OCI-LY1 (cell line): ENCODE measurements around the gene WDHD1.

Source experiments
- H2AFZ ChIP-seq: fragments of 200-600 bp; sonication (generic), shearing (Covaris generic); 2 replicates; pipeline ENCODE4 v1.6.0; 2014; ENCODE audit warnings: antibody characterized with exemption, mild to moderate bottlenecking, low read length
- H3F3A ChIP-seq: fragments of 200-600 bp; sonication (generic), shearing (Covaris generic); 2 replicates; pipeline ENCODE4 v1.6.0; 2014; ENCODE audit warnings: mild to moderate bottlenecking, antibody characterized with exemption, low read length, moderate library complexity; ENCODE audit not compliant: insufficient read depth
- H3K27ac ChIP-seq: fragments of 200-600 bp; sonication (generic); 2 replicates; pipeline ENCODE4 v1.5.1; 2014; ENCODE audit warnings: low read length, mixed run types, mild to moderate bottlenecking, low read depth; ENCODE audit not compliant: poor library complexity, severe bottlenecking
- H3K27me3 ChIP-seq: fragments of 200-600 bp; sonication (generic); 2 replicates; pipeline ENCODE4 v1.6.0; 2014; ENCODE audit warnings: antibody characterized with exemption, mild to moderate bottlenecking, low read length, moderate library complexity; ENCODE audit not compliant: insufficient read depth
- H3K36me3 ChIP-seq: fragments of 200-600 bp; sonication (generic); 2 replicates; pipeline ENCODE4 v1.6.1; 2014; ENCODE audit warnings: mild to moderate bottlenecking, antibody characterized with exemption, low read length, moderate library complexity, mixed read lengths; ENCODE audit not compliant: insufficient read depth
- H3K4me1 ChIP-seq: fragments of 200-600 bp; sonication (generic); 2 replicates; pipeline ENCODE4 v1.5.1; 2014; ENCODE audit warnings: mild to moderate bottlenecking, low read length, moderate library complexity; ENCODE audit not compliant: insufficient read depth, severe bottlenecking
- H3K4me2 ChIP-seq: fragments of 200-600 bp; sonication (generic), shearing (Covaris generic); 2 replicates; pipeline ENCODE4 v1.6.1; 2014; ENCODE audit warnings: low read length
- H3K4me3 ChIP-seq: fragments of 200-600 bp; sonication (generic); 2 replicates; pipeline ENCODE4 v1.5.1; 2014; ENCODE audit warnings: low read length, low read depth, mild to moderate bottlenecking, mixed read lengths; ENCODE audit not compliant: poor library complexity, severe bottlenecking
- H3K79me2 ChIP-seq: fragments of 200-600 bp; shearing (Covaris generic); 2 replicates; pipeline ENCODE4 v1.6.1; 2016; ENCODE audit warnings: mixed run types, low read length, mixed read lengths; ENCODE audit not compliant: insufficient read depth
- H3K9ac ChIP-seq: fragments of 200-600 bp; sonication (generic), shearing (Covaris generic); 2 replicates; pipeline ENCODE4 v1.6.1; 2014; ENCODE audit warnings: mild to moderate bottlenecking, low read length, mixed read lengths
- H3K9me2 ChIP-seq: fragments of 200-600 bp; sonication (generic), shearing (Covaris generic); 2 replicates; pipeline ENCODE4 v1.6.1; 2014; ENCODE audit warnings: low read depth, mild to moderate bottlenecking, low read length, mixed read lengths
- H3K9me3 ChIP-seq: fragments of 200-600 bp; shearing (Covaris generic); 2 replicates; pipeline ENCODE4 v1.6.1; 2014; ENCODE audit warnings: low read length, mixed read lengths
- H4K20me1 ChIP-seq: fragments of 200-600 bp; sonication (generic), shearing (Covaris generic); 2 replicates; pipeline ENCODE4 v1.6.0; 2016; ENCODE audit warnings: mild to moderate bottlenecking, low read length; ENCODE audit not compliant: insufficient read depth
- CTCF ChIP-seq: fragments of 200-600 bp; sonication (generic), shearing (Covaris generic); IDR thresholded peaks from 2 replicates; pipeline ENCODE4 v1.5.1; 2017; ENCODE audit warnings: mild to moderate bottlenecking, antibody characterized with exemption, low read length, moderate library complexity, mixed read lengths
- EZH2 ChIP-seq: fragments of 200-600 bp; sonication (generic), shearing (Covaris generic); IDR thresholded peaks from 2 replicates; pipeline ENCODE4 v1.8.0; 2017; ENCODE audit warnings: borderline replicate concordance, mixed run types, mild to moderate bottlenecking, antibody characterized with exemption, low read length, moderate library complexity, mixed read lengths

Gene WDHD1

GRCh38 chr14:54891471-54892245, 135.2 kb downstream of the WDHD1 start:
- TF ChIP-seq EZH2 (no peak), CTCF (no peak)
- Histone ChIP-seq H3K4me2 (no peak overlapping the region), H3K79me2 (no peaks in the 10 kb centered on the region), H2AFZ (no peak overlapping the region), H3K9me2 (no peaks in the 10 kb centered on the region), H3K4me3 (no peak overlapping the region), H3K4me1 (peaks cover 32% of the 10 kb centered on the region), H3K9ac (no peak overlapping the region), H3K27ac (no peak overlapping the region), H3F3A (no peaks in the 10 kb centered on the region), H3K36me3 (no peaks in the 10 kb centered on the region), H4K20me1 (no peaks in the 10 kb centered on the region), H3K9me3 (no peaks in the 10 kb centered on the region), H3K27me3 (no peaks in the 10 kb centered on the region)

GRCh38 chr14:54890788-54891187, 136.1 kb downstream of the WDHD1 start:
- Histone ChIP-seq H3K4me1 (peaks cover 40% of the 10 kb centered on the region), H2AFZ (no peak overlapping the region), H3K9ac (no peak overlapping the region), H3K4me3 (no peak overlapping the region), H3K27ac (no peak overlapping the region), H4K20me1 (no peaks in the 10 kb centered on the region), H3K9me2 (no peaks in the 10 kb centered on the region), H3K79me2 (no peaks in the 10 kb centered on the region), H3K36me3 (no peaks in the 10 kb centered on the region), H3K27me3 (no peaks in the 10 kb centered on the region), H3K4me2 (no peak overlapping the region), H3F3A (no peaks in the 10 kb centered on the region), H3K9me3 (no peaks in the 10 kb centered on the region)
- TF ChIP-seq CTCF (no peak), EZH2 (no peak)

GRCh38 chr14:54889919-54890318, 137.0 kb downstream of the WDHD1 start:
- no peaks in the 10 kb centered on the region for H4K20me1 ChIP-seq
- no peaks in the 10 kb centered on the region for H3K27me3 ChIP-seq
- H3K4me3 ChIP-seq, result no peak overlapping the region
- H3K9me2 ChIP-seq, result no peaks in the 10 kb centered on the region
- no peaks in the 10 kb centered on the region for H3K9me3 ChIP-seq
- H3K9ac ChIP-seq, result no peak overlapping the region
- no peaks in the 10 kb centered on the region for H3F3A ChIP-seq
- no peak overlapping the region for H3K27ac ChIP-seq
- no peaks in the 10 kb centered on the region for H3K36me3 ChIP-seq
- no peaks in the 10 kb centered on the region for H3K79me2 ChIP-seq
- H3K4me1 ChIP-seq, result peaks cover 40% of the 10 kb centered on the region
- no peak overlapping the region for H2AFZ ChIP-seq
- H3K4me2 ChIP-seq, result no peak overlapping the region
- no peak for TF ChIP-seq CTCF
